ENCODE data around the gene CRABP2. TPM values are rescaled to one million over a fixed set of nuclear protein-coding genes. Genes with fewer than 3 reads are reported as not detected.

Gene CRABP2
- polyA plus RNA-seq, 1 of the 3 experiments (the other 2 are of a cell fraction) = 42.1 TPM

DNA sequence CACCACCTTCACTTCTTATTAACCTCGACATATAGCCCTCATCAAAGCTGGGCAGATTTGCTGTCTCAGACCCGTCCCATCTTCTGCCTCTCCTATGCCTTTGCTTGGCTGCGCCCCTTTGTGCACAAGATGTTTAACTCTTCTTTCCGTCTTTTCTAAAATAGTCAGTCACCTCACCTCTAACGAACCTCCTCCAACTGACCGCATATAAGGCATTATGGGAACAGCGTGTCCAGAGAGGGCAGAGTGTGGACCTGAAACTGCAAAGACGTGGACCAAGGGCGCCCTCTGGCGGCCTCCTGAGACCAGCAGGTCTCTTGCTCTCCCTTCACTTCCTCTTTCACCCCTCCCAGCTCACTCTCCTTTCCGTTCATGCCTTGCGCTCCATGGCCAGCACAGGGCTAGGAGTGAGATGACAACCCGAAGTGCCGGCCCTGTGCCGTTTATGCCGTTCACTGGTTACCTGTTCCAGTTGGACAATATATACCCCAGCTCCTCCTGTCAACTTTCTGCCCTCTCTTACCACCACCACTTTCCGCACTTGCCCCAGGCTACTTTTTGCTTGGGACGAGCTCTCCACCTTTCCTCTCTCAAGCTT, 20.4 kb upstream of the CRABP2 start (continued):
- TF ChIP-seq, protein P1, sequence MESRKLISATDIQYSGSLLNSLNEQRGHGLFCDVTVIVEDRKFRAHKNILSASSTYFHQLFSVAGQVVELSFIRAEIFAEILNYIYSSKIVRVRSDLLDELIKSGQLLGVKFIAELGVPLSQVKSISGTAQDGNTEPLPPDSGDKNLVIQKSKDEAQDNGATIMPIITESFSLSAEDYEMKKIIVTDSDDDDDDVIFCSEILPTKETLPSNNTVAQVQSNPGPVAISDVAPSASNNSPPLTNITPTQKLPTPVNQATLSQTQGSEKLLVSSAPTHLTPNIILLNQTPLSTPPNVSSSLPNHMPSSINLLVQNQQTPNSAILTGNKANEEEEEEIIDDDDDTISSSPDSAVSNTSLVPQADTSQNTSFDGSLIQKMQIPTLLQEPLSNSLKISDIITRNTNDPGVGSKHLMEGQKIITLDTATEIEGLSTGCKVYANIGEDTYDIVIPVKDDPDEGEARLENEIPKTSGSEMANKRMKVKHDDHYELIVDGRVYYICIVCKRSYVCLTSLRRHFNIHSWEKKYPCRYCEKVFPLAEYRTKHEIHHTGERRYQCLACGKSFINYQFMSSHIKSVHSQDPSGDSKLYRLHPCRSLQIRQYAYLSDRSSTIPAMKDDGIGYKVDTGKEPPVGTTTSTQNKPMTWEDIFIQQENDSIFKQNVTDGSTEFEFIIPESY (IDR thresholded peaks at IDR 0.05; ENCODE audit: borderline replicate concordance, low read depth) = no peak
- no peak for TF ChIP-seq FOXJ3 (CRISPR knock-in tag; IDR thresholded peaks at IDR 0.05)
- TF ChIP-seq RCOR1 (IDR thresholded peaks at IDR 0.05; ENCODE audit: low read length) = peak; percentile 33; the same call in 1 of the 2 replicates
- TF ChIP-seq, protein P2, sequence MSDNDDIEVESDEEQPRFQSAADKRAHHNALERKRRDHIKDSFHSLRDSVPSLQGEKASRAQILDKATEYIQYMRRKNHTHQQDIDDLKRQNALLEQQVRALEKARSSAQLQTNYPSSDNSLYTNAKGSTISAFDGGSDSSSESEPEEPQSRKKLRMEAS (IDR thresholded peaks at IDR 0.05; ENCODE audit: low read depth) = peak; percentile 40; the same call in 1 of the 2 replicates
- peak; percentile 95 for TF ChIP-seq CTCF (IDR thresholded peaks at IDR 0.05)

DNA sequence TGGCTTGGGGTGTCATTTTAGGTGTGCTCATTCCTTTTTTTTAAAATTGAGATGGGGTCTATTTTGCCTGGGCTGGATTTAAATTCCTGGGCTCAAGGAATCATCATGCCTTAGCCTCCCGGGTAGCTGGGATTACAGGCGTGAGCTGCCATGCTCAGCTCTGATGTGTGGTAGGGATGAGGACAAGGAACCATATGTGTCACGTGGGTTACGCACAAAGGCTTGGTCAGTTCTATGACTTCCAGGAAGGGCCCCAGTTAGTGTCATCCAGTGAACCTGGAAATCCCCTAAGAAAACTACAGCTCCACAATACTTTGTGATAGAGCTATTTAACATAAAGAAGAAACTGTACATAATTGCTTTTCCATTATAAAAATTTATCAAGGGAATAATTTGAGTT, 16.2 kb upstream of the CRABP2 start:
- H3K9me2 ChIP-seq = no peaks in the 10 kb centered on the region
- H3F3A ChIP-seq (replicated peaks; ENCODE audit: insufficient read depth) = peaks cover 12% of the 10 kb centered on the region
- H3K9ac ChIP-seq = no peak overlapping the region
- CTCF ChIA-PET = interaction anchor here (0.7 to 38.0 kb wide), 9 partner anchors 26 to 207 kb away, joined by 3 to 2702 read pairs (median 4); partner anchors contain the start of genes CRABP2, INSRR, NES and NTRK1
- H3K4me1 ChIP-seq (ENCODE audit: control insufficient read depth in 1 of 2, insufficient read depth in 2 of 2, low read depth in 1 of 2, low read length in 1 of 2) = peaks cover 20 to 34% of the 10 kb centered on the region in 2 experiments
- peaks cover 36% of the 10 kb centered on the region for H4K20me1 ChIP-seq (ENCODE audit: insufficient read depth)
- no peak overlapping the region for H2AFZ ChIP-seq (ENCODE audit: low read depth)
- H3K9me3 ChIP-seq = no peaks in the 10 kb centered on the region
- no peak overlapping the region for H3K4me3 ChIP-seq (ENCODE audit: low read depth in 2 of 2, low read length in 1 of 2)
- peaks cover 39 to 42% of the 10 kb centered on the region in 2 experiments for H3K36me3 ChIP-seq (replicated peaks in 1 of 2; ENCODE audit: control insufficient read depth in 1 of 2, insufficient read depth in 2 of 2, low read length in 1 of 2)
- peak overlapping the region in 1 of 2 experiments; percentile 24; a peak in 2 of 4 replicates for H3K27ac ChIP-seq (ENCODE audit: low read depth in 2 of 2, low read length in 1 of 2)
- H3K4me2 ChIP-seq = no peak overlapping the region
- H3K79me2 ChIP-seq (ENCODE audit: insufficient read depth) = peaks cover 78% of the 10 kb centered on the region
- DNase-seq = no peak
- WGBS (ENCODE audit: low lambda C conversion rate) = 94% methylated on average over 4 of the region's 4 CpGs
- POLR2A ChIA-PET = interaction anchor here (1.5 to 1.7 kb wide), 2 partner anchors 10 to 32 kb away, joined by 7 to 8 read pairs; no protein-coding TSS in a partner anchor
- no peak for TF ChIP-seq CHD2 (IDR thresholded peaks at IDR 0.05; ENCODE audit: low read length, partially characterized antibody)
- no peaks in the 10 kb centered on the region for H3K27me3 ChIP-seq (ENCODE audit: insufficient read depth)

- Histone ChIP-seq H4K20me1 (ENCODE audit: insufficient read depth) (peaks cover 32% of the 10 kb centered on the region), H3K9me3 (no peaks in the 10 kb centered on the region), H3K4me1 (ENCODE audit: control insufficient read depth in 1 of 2, insufficient read depth in 2 of 2, low read depth in 1 of 2, low read length in 1 of 2) (peaks cover 17 to 30% of the 10 kb centered on the region in 2 experiments), H3K79me2 (ENCODE audit: insufficient read depth) (peaks cover 74% of the 10 kb centered on the region), H3K4me3 (ENCODE audit: low read depth in 2 of 2, low read length in 1 of 2) (no peak overlapping the region), H3K27ac (ENCODE audit: low read depth in 2 of 2, low read length in 1 of 2) (peak overlapping the region in 1 of 2 experiments; percentile 24; a peak in 2 of 4 replicates), H3K27me3 (ENCODE audit: insufficient read depth) (no peaks in the 10 kb centered on the region), H3K4me2 (no peak overlapping the region), H3K9me2 (no peaks in the 10 kb centered on the region), H3K9ac (no peak overlapping the region), H2AFZ (ENCODE audit: low read depth) (no peak overlapping the region), H3F3A (replicated peaks; ENCODE audit: insufficient read depth) (peaks cover 8% of the 10 kb centered on the region), H3K36me3 (replicated peaks in 1 of 2; ENCODE audit: control insufficient read depth in 1 of 2, insufficient read depth in 2 of 2, low read length in 1 of 2) (peaks cover 37 to 42% of the 10 kb centered on the region in 2 experiments)
- TF ChIP-seq POLR2AphosphoS5 (IDR thresholded peaks at IDR 0.05; ENCODE audit: low read depth, low read length) (no peak), SMC3 (IDR thresholded peaks at IDR 0.05; ENCODE audit: low read depth, low read length) (no peak), PBX3 (IDR thresholded peaks at IDR 0.05) (no peak), JUND (IDR thresholded peaks at IDR 0.05) (no peak), RFX5 (IDR thresholded peaks at IDR 0.05; ENCODE audit: low read length) (no peak), FOXM1 (IDR thresholded peaks at IDR 0.05; ENCODE audit: low read depth) (no peak)
- DNase-seq = no peak
- CTCF ChIA-PET = interaction anchor here (0.9 to 38.0 kb wide), 5 partner anchors 26 to 139 kb away, joined by 3 to 2702 read pairs (median 5); partner anchors contain the start of genes CRABP2, NES and NTRK1
- POLR2A ChIA-PET = interaction anchor here (0.8 to 1.7 kb wide), 3 partner anchors 10 to 32 kb away, joined by 3 to 8 read pairs (median 7); no protein-coding TSS in a partner anchor
- no CpG with 5 or more reads among the region's 2 CpGs for WGBS (ENCODE audit: low lambda C conversion rate)
Observed at GRCh38 chr1:156721131-156721530, 15.7 kb upstream of the CRABP2 start.

All from SK-N-SH (cell line).